ENCODE measurements around the gene PEX14.

- TF ChIP-seq CTCF (IDR thresholded peaks at IDR 0.05) (no peak), POLR2A (IDR thresholded peaks at IDR 0.05) (no peak)
Measured at GRCh38 chr1:10602936-10603335, 128.2 kb downstream of the PEX14 start.
